Measurements from ENCODE around the gene TRIM7. TPM values are rescaled to one million over a fixed set of nuclear protein-coding genes. Genes with fewer than 3 reads are reported as not detected.

The TRIM7 gene
- total and polyA plus RNA-seq, 9 of the 15 experiments (the other 6 are each of a cell fraction or from before 2014, with no cell fraction given), result 2.6 to 14.9 (median 8.9) TPM

DNA sequence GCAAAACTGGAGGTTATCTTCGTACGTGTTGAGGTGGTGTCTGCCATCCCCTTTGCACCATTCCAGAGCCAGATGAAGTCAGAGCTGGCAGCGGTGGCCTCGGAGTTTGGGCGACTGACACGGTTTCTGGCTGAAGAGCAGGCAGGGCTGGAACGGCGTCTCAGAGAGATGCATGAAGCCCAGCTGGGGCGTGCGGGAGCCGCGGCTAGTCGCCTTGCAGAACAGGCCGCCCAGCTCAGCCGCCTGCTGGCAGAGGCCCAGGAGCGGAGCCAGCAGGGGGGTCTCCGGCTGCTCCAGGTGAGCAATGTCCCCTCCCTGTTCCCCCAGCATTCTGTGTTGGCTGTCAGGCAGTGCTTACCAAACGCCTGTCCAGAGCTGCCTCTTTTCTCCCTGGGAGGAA lies 27.6 kb upstream of the TRIM7 start:
- intact Hi-C loops (cut with micrococcal nuclease), result no loop called here
- Histone ChIP-seq H3K4me2 (ENCODE audit: insufficient read depth, low read length) (no peak overlapping the region), H3K9me3 (replicated peaks; ENCODE audit: control insufficient read depth, insufficient read depth, low read depth, low read length) (no peaks in the 10 kb centered on the region), H3K4me3 (no peak overlapping the region), H3K36me3 (ENCODE audit: control insufficient read depth, insufficient read depth, low read length) (peaks cover 87% of the 10 kb centered on the region), H3K9ac (ENCODE audit: insufficient read depth in 1 of 2, low read depth in 2 of 2, low read length in 2 of 2) (no peak overlapping the region), H3K9me1 (ENCODE audit: control insufficient read depth, insufficient read depth, low read length) (peaks cover 3% of the 10 kb centered on the region), H3K4me1 (replicated peaks in 1 of 2; ENCODE audit: control insufficient read depth in 2 of 2, insufficient read depth in 2 of 2, low read length in 2 of 2) (peaks cover 0 to 9% of the 10 kb centered on the region in 2 experiments; a peak in 2 of 5 replicates), H2AFZ (ENCODE audit: low read depth, low read length) (no peak overlapping the region), H3K27ac (ENCODE audit: extremely low read depth, low read depth, low read length) (no peak overlapping the region), H3K79me2 (ENCODE audit: control insufficient read depth, insufficient read depth, low read length) (peaks cover 5% of the 10 kb centered on the region; the same call in 1 of the 3 replicates), H3K27me3 (ENCODE audit: control insufficient read depth in 2 of 2, insufficient read depth in 2 of 2, low read length in 2 of 2) (no peaks in the 10 kb centered on the region), H4K20me1 (replicated peaks; ENCODE audit: control insufficient read depth, insufficient read depth, low read length) (peaks cover 21% of the 10 kb centered on the region)
- ChIA-PET POLR2A (interaction anchor here (0.6 to 5.3 kb wide), 5 partner anchors 7 to 41 kb away, joined by 3 to 55 read pairs (median 3); partner anchors contain the start of genes RACK1 and TRIM41), CTCF (ENCODE audit: low intra/inter-chr PET ratio) (no interaction called here)
- DNase-seq (ENCODE audit: extremely low read depth in 1 of 4, low spot score in 3 of 4) (peak in 1 of 4 experiments; percentile 9), FAIRE-seq (no peak), ATAC-seq (no peak)
- 80% methylated on average over 18 of the region's 18 CpGs for WGBS (ENCODE audit: insufficient coverage, low coverage, missing lambda C conversion rate)
- BruUV-seq (replicated peaks), result no TSS peak
- TF ChIP-seq RBFOX2 (IDR thresholded peaks at IDR 0.05; ENCODE audit: low read depth, low read length) (peak; percentile 35; the same call in 1 of the 2 replicates), BRCA1 (IDR thresholded peaks at IDR 0.05) (no peak), BRCA1 (CRISPR knock-in tag; IDR thresholded peaks at IDR 0.05) (no peak), ZNF134 (CRISPR knock-in tag; conservative IDR thresholded peaks at IDR 0.05) (no peak), POLR2G (IDR thresholded peaks at IDR 0.05; ENCODE audit: low read depth, low read length) (peak; percentile 58)
- in situ Hi-C loops (cut with MboI), result no loop called here

- BruUV-seq (replicated peaks), result no TSS peak
- no peak for TF ChIP-seq SMARCA5 (IDR thresholded peaks at IDR 0.05)
- TF ChIP-seq FOXK1 (CRISPR knock-in tag; IDR thresholded peaks at IDR 0.05; ENCODE audit: borderline replicate concordance), result no peak
- no peak for TF ChIP-seq ZNF174 (CRISPR knock-in tag; IDR thresholded peaks at IDR 0.05)
- no peak for TF ChIP-seq ZBTB34 (CRISPR knock-in tag; IDR thresholded peaks at IDR 0.05)
- no peak for TF ChIP-seq ELF2 (CRISPR knock-in tag; IDR thresholded peaks at IDR 0.05)
- no peak for TF ChIP-seq ZSCAN29 (IDR thresholded peaks at IDR 0.05)
- TF ChIP-seq ZNF431 (CRISPR knock-in tag; IDR thresholded peaks at IDR 0.05), result no peak
- TF ChIP-seq TFAM (CRISPR knock-in tag; conservative IDR thresholded peaks at IDR 0.05), result no peak
- TF ChIP-seq ZNF347 (CRISPR knock-in tag; IDR thresholded peaks at IDR 0.05; ENCODE audit: low read depth), result no peak
- no peak for TF ChIP-seq TRIM28 (IDR thresholded peaks at IDR 0.05)
- TF ChIP-seq MCM5 (IDR thresholded peaks at IDR 0.05; ENCODE audit: low read depth), result no peak
- TF ChIP-seq STAG1 (CRISPR knock-in tag; IDR thresholded peaks at IDR 0.05; ENCODE audit: borderline replicate concordance), result no peak
- no peak for TF ChIP-seq MED1 (CRISPR knock-in tag; IDR thresholded peaks at IDR 0.05; ENCODE audit: borderline replicate concordance)
- no peak for TF ChIP-seq PCBP2 (IDR thresholded peaks at IDR 0.05; ENCODE audit: low read depth, low read length, poor library complexity, severe bottlenecking)
These were observed 26.4 kb upstream of the TRIM7 start for GRCh38 chr5:181231432-181231831.

More at GRCh38 chr5:181231432-181231831, 26.4 kb upstream of the TRIM7 start:
- Histone ChIP-seq H3K4me3 (no peak overlapping the region), H4K20me1 (replicated peaks; ENCODE audit: control insufficient read depth, insufficient read depth, low read length) (peaks cover 12% of the 10 kb centered on the region; the same call in 1 of the 2 replicates), H3K4me2 (ENCODE audit: insufficient read depth, low read length) (no peak overlapping the region), H3K9ac (ENCODE audit: insufficient read depth in 1 of 2, low read depth in 2 of 2, low read length in 2 of 2) (peak overlapping the region in 1 of 2 experiments; percentile 50; a peak in 1 of 4 replicates), H3K27ac (ENCODE audit: extremely low read depth, low read depth, low read length) (no peak overlapping the region), H3K4me1 (replicated peaks in 1 of 2; ENCODE audit: control insufficient read depth in 2 of 2, insufficient read depth in 2 of 2, low read length in 2 of 2) (peaks cover 0 to 9% of the 10 kb centered on the region in 2 experiments; a peak in 1 of 5 replicates), H3K9me1 (ENCODE audit: control insufficient read depth, insufficient read depth, low read length) (peaks cover 3% of the 10 kb centered on the region), H2AFZ (ENCODE audit: low read depth, low read length) (no peak overlapping the region), H3K27me3 (ENCODE audit: control insufficient read depth in 2 of 2, insufficient read depth in 2 of 2, low read length in 2 of 2) (no peaks in the 10 kb centered on the region), H3K79me2 (ENCODE audit: control insufficient read depth, insufficient read depth, low read length) (peaks cover 2% of the 10 kb centered on the region; the same call in 2 of the 3 replicates), H3K36me3 (ENCODE audit: control insufficient read depth, insufficient read depth, low read length) (peaks cover 85% of the 10 kb centered on the region), H3K9me3 (replicated peaks; ENCODE audit: control insufficient read depth, insufficient read depth, low read depth, low read length) (no peaks in the 10 kb centered on the region)
- ATAC-seq, result no peak
- no peak for DNase-seq (ENCODE audit: extremely low read depth in 1 of 4, low spot score in 3 of 4)
- intact Hi-C loops (cut with micrococcal nuclease), result no loop called here
- in situ Hi-C loops (cut with MboI), result no loop called here
- 79% methylated on average over 7 of the region's 7 CpGs for WGBS (ENCODE audit: insufficient coverage, low coverage, missing lambda C conversion rate)
- ChIA-PET POLR2A (interaction anchor here (0.9 to 1.3 kb wide), 2 partner anchors 8 to 13 kb away, joined by 3 read pairs; partner anchors contain the start of gene RACK1), CTCF (ENCODE audit: low intra/inter-chr PET ratio) (no interaction called here)
- FAIRE-seq, result no peak
